HepG2 (cell line): ENCODE data around the gene CLTCL1. TPM values are rescaled to one million over a fixed set of nuclear protein-coding genes. Genes with fewer than 3 reads are reported as not detected.

Experiments used
- ETS1 ChIP-seq: sonication (generic); formaldehyde crosslinking; IDR thresholded peaks from 2 replicates; pipeline ENCODE4 v1.4.0; 2020; ENCODE audit warnings: missing genetic modification reagents
- ETV5 ChIP-seq: IDR thresholded peaks from 2 replicates; pipeline ENCODE4 v1.6.1; 2018; ENCODE audit warnings: missing biosample characterization, missing genetic modification reagents, inconsistent platforms, borderline replicate concordance
- HNRNPLL ChIP-seq: fragments of 200-400 bp; formaldehyde crosslinking; IDR thresholded peaks from 2 replicates; pipeline ENCODE4 v1.6.1; 2017; ENCODE audit warnings: mild to moderate bottlenecking, low read depth, low read length; ENCODE audit not compliant: poor library complexity, severe bottlenecking
- IRX3 ChIP-seq: sonication (generic); formaldehyde crosslinking; IDR thresholded peaks from 2 replicates; pipeline ENCODE4 v1.8.1; 2023; ENCODE audit warnings: mild to moderate bottlenecking, low read depth, missing genetic modification reagents, borderline replicate concordance
- MTA1 ChIP-seq: sonication (generic); formaldehyde crosslinking; IDR thresholded peaks from 2 replicates; pipeline ENCODE4 v1.4.0; 2020; ENCODE audit warnings: missing genetic modification reagents, mild to moderate bottlenecking, borderline replicate concordance
- NR2F2 ChIP-seq: IDR thresholded peaks from 2 replicates; pipeline ENCODE4 v1.6.1; 2012; ENCODE audit warnings: low read depth, inconsistent platforms, borderline replicate concordance
- RAD21 ChIP-seq: fragments of 450-650 bp; formaldehyde crosslinking; IDR thresholded peaks from 2 replicates; pipeline ENCODE4 v1.5.0; 2020; ENCODE audit warnings: mild to moderate bottlenecking
- TFDP1 ChIP-seq: IDR thresholded peaks from 2 replicates; pipeline ENCODE4 v1.6.1; 2016; ENCODE audit warnings: missing compliant biosample characterization, missing genetic modification reagents, borderline replicate concordance
- TMF1 ChIP-seq: sonication (generic); formaldehyde crosslinking; IDR thresholded peaks from 2 replicates; pipeline ENCODE4 v1.8.1; 2022; ENCODE audit warnings: low read depth, missing genetic modification reagents
- ZBTB34 ChIP-seq: sonication (generic); formaldehyde crosslinking; IDR thresholded peaks from 2 replicates; pipeline ENCODE4 v1.8.0; 2022; ENCODE audit warnings: mild to moderate bottlenecking, missing genetic modification reagents
- ZEB1 ChIP-seq: IDR thresholded peaks from 2 replicates; pipeline ENCODE4 v1.6.1; 2012; ENCODE audit warnings: mild to moderate bottlenecking, low read depth, inconsistent platforms; ENCODE audit not compliant: insufficient replicate concordance
- ZFP41 ChIP-seq: sonication (generic); formaldehyde crosslinking; IDR thresholded peaks from 2 replicates; pipeline ENCODE4 v1.4.0; 2020; ENCODE audit warnings: mild to moderate bottlenecking, missing genetic modification reagents, borderline replicate concordance
- ZFP91 ChIP-seq: sonication (generic); formaldehyde crosslinking; IDR thresholded peaks from 2 replicates; pipeline ENCODE4 v1.9.0; 2022; ENCODE audit warnings: missing genetic modification reagents, mild to moderate bottlenecking, borderline replicate concordance
- ZNF225 ChIP-seq: sonication (generic); formaldehyde crosslinking; IDR thresholded peaks from 2 replicates; pipeline ENCODE4 v1.4.0; 2020; ENCODE audit warnings: mild to moderate bottlenecking, missing genetic modification reagents
- ZNF354B ChIP-seq: sonication (generic); formaldehyde crosslinking; IDR thresholded peaks from 2 replicates; pipeline ENCODE4 v1.8.0; 2022; ENCODE audit warnings: mild to moderate bottlenecking, missing genetic modification reagents
- ZNF558 ChIP-seq: sonication (generic); formaldehyde crosslinking; IDR thresholded peaks from 2 replicates; pipeline ENCODE4 v1.9.0; 2022; ENCODE audit warnings: mild to moderate bottlenecking, missing genetic modification reagents, borderline replicate concordance
- ZNF678 ChIP-seq: sonication (generic); formaldehyde crosslinking; IDR thresholded peaks from 2 replicates; pipeline ENCODE4 v1.4.0; 2020; ENCODE audit warnings: mild to moderate bottlenecking, missing genetic modification reagents
- ZSCAN29 ChIP-seq: sonication (generic); formaldehyde crosslinking; conservative IDR thresholded peaks from 2 replicates; pipeline ENCODE4 v1.4.0; 2020; ENCODE audit warnings: mild to moderate bottlenecking, missing genetic modification reagents
- ZSCAN31 ChIP-seq: sonication (generic); formaldehyde crosslinking; IDR thresholded peaks from 2 replicates; pipeline ENCODE4 v1.5.0; 2020; ENCODE audit warnings: low read depth, mild to moderate bottlenecking, missing genetic modification reagents
- polyA plus RNA-seq, 8 experiments: library from polyadenylated mRNA; depleted of rRNA in 3 of 8; stranded (reverse) in 7 of 8; unstranded in 1 of 8; fragments of >200 nt; fragmentation: Illumina TruSeq in 4 of 8; extraction: Trizol in 4 of 8; gene quantifications; 2 replicates each; pipeline versions ENCODE4 v1.2.1 to v1.2.3, GENCODE V29; 2011 to 2016; ENCODE audit warnings: low read depth in 4 of 8, missing spikeins in 1 of 8, mixed read lengths in 1 of 8; ENCODE audit not compliant: insufficient read depth in 1 of 8
- total RNA-seq, 5 experiments: library from RNA; depleted of rRNA; stranded (reverse); fragments of >200 nt; fragmentation: Illumina TruSeq; extraction: Trizol; gene quantifications; 2 replicates each; pipeline ENCODE4 v1.2.3, GENCODE V29; 2016; ENCODE audit warnings: low read depth in 1 of 5

Gene CLTCL1
- total and polyA plus RNA-seq, 2 of the 13 experiments (the other 11 are each of a cell fraction or from before 2014, with no cell fraction given): 8.1 to 10.9 TPM

GRCh38 chr22:19291218-19291579, 320 bp downstream of the CLTCL1 start (continued):
- TF ChIP-seq ZNF354B (no peak), NR2F2 (peak; percentile 34; the same call in 1 of the 2 replicates), IRX3 (CRISPR knock-in tag) (0 out of 2 replicates have a peak, but pooled peaks have one; percentile 68), ZSCAN31 (CRISPR knock-in tag) (no peak), HNRNPLL (no peak), MTA1 (peak; percentile 43; the same call in 1 of the 2 replicates), ETS1 (no peak), ZNF225 (CRISPR knock-in tag) (peak; percentile 81; the same call in 1 of the 2 replicates), TMF1 (CRISPR knock-in tag) (0 out of 2 replicates have a peak, but pooled peaks have one; percentile 36), ZFP91 (CRISPR knock-in tag) (no peak), ETV5 (CRISPR knock-in tag) (no peak), ZEB1 (peak; percentile 12), ZSCAN29 (no peak), ZNF678 (CRISPR knock-in tag) (0 out of 2 replicates have a peak, but pooled peaks have one; percentile 31), ZBTB34 (CRISPR knock-in tag) (0 out of 2 replicates have a peak, but pooled peaks have one; percentile 50), ZNF558 (CRISPR knock-in tag) (no peak), ZFP41 (CRISPR knock-in tag) (no peak), TFDP1 (CRISPR knock-in tag) (no peak), RAD21 (no peak)
